Natural killer cell (primary cell): ENCODE results near the gene TM4SF4. TPM values are rescaled to one million over a fixed set of nuclear protein-coding genes. Genes with fewer than 3 reads are reported as not detected.

Experiments used
- ATAC-seq, 3 donors: fragments of 150-1000 bp in 2 of 3; fragments of 200-7000 bp in 1 of 3; cut with Tn5 transposase; 1 replicate in 1 of 3; 2 replicates in 2 of 3; pipeline ENCODE4 v1.10.0; 2021; ENCODE audit warnings: mild to moderate bottlenecking in 2 of 3, moderate library complexity in 2 of 3
- DNase-seq, 2 donors: peaks; one replicate each; pipeline versions ENCODE4 v3.0.0 to v3.0.0-alpha.2; 2013 to 2021; ENCODE audit warnings: mixed read lengths in 1 of 2
- H3K27ac ChIP-seq: one replicate; pipeline ENCODE4 v1.5.1; 2013; ENCODE audit warnings: mild to moderate bottlenecking, low read length
- H3K27me3 ChIP-seq: one replicate; pipeline ENCODE4 v1.6.1; 2013; ENCODE audit warnings: low read length; ENCODE audit not compliant: control insufficient read depth, insufficient read depth
- H3K36me3 ChIP-seq: one replicate; pipeline ENCODE4 v1.6.1; 2013; ENCODE audit warnings: low read length; ENCODE audit not compliant: control insufficient read depth, insufficient read depth
- H3K4me1 ChIP-seq: one replicate; pipeline ENCODE4 v1.6.1; 2013; ENCODE audit warnings: low read length; ENCODE audit not compliant: control insufficient read depth, insufficient read depth
- H3K4me3 ChIP-seq: one replicate; pipeline ENCODE4 v1.5.1; 2013; ENCODE audit warnings: low read length
- H3K9me3 ChIP-seq: one replicate; pipeline ENCODE4 v1.6.1; 2013; ENCODE audit warnings: low read length; ENCODE audit not compliant: control insufficient read depth, insufficient read depth
- H3K27ac Mint-ChIP-seq, 2 donors: one replicate each; pipeline ENCODE4 v1.8.0; 2022; ENCODE audit warnings: mild to moderate bottlenecking in 2 of 2, mixed read lengths in 2 of 2, moderate library complexity in 1 of 2
- H3K27me3 Mint-ChIP-seq, 2 donors: one replicate each; pipeline ENCODE4 v1.8.0; 2022; ENCODE audit warnings: low read depth in 2 of 2, mixed read lengths in 2 of 2
- H3K36me3 Mint-ChIP-seq: one replicate; pipeline ENCODE4 v1.8.0; 2022; ENCODE audit warnings: mixed read lengths
- H3K4me1 Mint-ChIP-seq, 2 donors: one replicate each; pipeline ENCODE4 v1.8.0; 2022; ENCODE audit warnings: mixed read lengths in 2 of 2
- H3K4me3 Mint-ChIP-seq: one replicate; pipeline ENCODE4 v1.8.0; 2022; ENCODE audit warnings: mild to moderate bottlenecking, moderate library complexity, mixed read lengths
- H3K9me3 Mint-ChIP-seq, 2 donors: one replicate each; pipeline ENCODE4 v1.8.0; 2022; ENCODE audit warnings: mixed read lengths in 2 of 2
- WGBS: methylation state at CpG from one replicate; pipeline ENCODE4 v1.1.7; 2013; ENCODE audit warnings: missing lambda C conversion rate; ENCODE audit not compliant: insufficient coverage; 5-methylcytosine and 5-hydroxymethylcytosine counted together
- intact Hi-C: fragments of 100-400 bp; cut with micrococcal nuclease; formaldehyde crosslinking; loops from one replicate; pipeline ENCODE4 v1.14.2; 2022
- total RNA-seq, 4 donors: library from RNA; stranded (reverse); fragments of 120-200 nt in 1 of 4; gene quantifications; one replicate each; pipeline versions ENCODE4 v1.2.3 to v1.2.4, GENCODE V29; 2013 to 2022
- TF ChIP-seq, protein P1 (sequence below): fragments of 200-600 bp; IDR thresholded peaks from one replicate; pipeline ENCODE4 v1.8.0; 2022; ENCODE audit warnings: antibody characterized with exemption

The TM4SF4 gene
- total RNA-seq, 3 donors from 2014 or later (not counting 1 experiment from before 2014, with no cell fraction given): not detected

- H3K9me3 Mint-ChIP-seq: peaks cover 2 to 3% of the 10 kb centered on the region in 2 donors
- 21% methylated on average over 1 of the region's 1 CpG for WGBS
- peak overlapping the region; percentile 52 for H3K4me3 Mint-ChIP-seq
- H3K27me3 Mint-ChIP-seq: no peaks in the 10 kb centered on the region
- DNase-seq (no peak), ATAC-seq (peak; percentile 80 to 96 (median 87))
- H3K4me3 ChIP-seq: no peak overlapping the region
- peaks cover 31 to 39% of the 10 kb centered on the region in 2 donors for H3K4me1 Mint-ChIP-seq
- peaks cover 8% of the 10 kb centered on the region for H3K9me3 ChIP-seq
- H3K27ac ChIP-seq: peak overlapping the region; percentile 13
- H3K27me3 ChIP-seq: no peaks in the 10 kb centered on the region
- peak overlapping the region; percentile 75 to 92 for H3K27ac Mint-ChIP-seq
- intact Hi-C loops: no loop called here
- peaks cover 4% of the 10 kb centered on the region for H3K4me1 ChIP-seq
- no peaks in the 10 kb centered on the region for H3K36me3 ChIP-seq
- peaks cover 10% of the 10 kb centered on the region for H3K36me3 Mint-ChIP-seq
- TF ChIP-seq, protein P1, sequence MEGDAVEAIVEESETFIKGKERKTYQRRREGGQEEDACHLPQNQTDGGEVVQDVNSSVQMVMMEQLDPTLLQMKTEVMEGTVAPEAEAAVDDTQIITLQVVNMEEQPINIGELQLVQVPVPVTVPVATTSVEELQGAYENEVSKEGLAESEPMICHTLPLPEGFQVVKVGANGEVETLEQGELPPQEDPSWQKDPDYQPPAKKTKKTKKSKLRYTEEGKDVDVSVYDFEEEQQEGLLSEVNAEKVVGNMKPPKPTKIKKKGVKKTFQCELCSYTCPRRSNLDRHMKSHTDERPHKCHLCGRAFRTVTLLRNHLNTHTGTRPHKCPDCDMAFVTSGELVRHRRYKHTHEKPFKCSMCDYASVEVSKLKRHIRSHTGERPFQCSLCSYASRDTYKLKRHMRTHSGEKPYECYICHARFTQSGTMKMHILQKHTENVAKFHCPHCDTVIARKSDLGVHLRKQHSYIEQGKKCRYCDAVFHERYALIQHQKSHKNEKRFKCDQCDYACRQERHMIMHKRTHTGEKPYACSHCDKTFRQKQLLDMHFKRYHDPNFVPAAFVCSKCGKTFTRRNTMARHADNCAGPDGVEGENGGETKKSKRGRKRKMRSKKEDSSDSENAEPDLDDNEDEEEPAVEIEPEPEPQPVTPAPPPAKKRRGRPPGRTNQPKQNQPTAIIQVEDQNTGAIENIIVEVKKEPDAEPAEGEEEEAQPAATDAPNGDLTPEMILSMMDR: no peak
Observed at GRCh38 chr3:149455989-149456388, 18.5 kb upstream of the TM4SF4 start.

DNA sequence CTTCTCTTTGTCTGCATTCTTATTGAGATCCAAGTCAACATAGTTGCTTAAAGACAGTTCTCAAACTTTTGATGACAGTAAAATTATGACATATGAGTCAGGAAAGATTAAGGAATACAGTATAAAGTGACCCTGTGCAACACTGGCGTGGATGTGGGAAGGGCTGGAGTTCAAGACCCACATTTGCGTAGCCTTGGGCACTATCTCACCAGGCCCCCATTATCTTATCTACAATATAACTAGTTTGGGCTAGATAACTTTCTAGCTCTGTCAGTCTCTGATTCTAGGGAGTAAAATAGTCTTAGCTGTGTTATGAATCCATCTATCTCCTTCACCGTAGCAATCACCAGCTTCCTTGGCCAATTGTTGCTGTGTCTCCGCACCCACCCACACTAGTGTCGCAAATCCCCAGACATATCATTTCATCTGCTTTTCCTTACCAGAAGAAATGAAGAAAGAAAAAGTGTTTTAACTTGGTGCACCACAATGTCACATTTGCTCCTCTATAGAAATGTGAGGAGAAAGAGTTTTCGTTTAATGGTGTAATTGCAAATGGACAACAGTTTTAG is 14.9 kb upstream of the TM4SF4 start:
- Histone ChIP-seq H3K36me3 (no peaks in the 10 kb centered on the region), H3K4me1 (peaks cover 3% of the 10 kb centered on the region), H3K4me3 (no peak overlapping the region), H3K27ac (no peak overlapping the region), H3K9me3 (no peaks in the 10 kb centered on the region), H3K27me3 (no peaks in the 10 kb centered on the region)
- WGBS: 61% methylated on average over 4 of the region's 6 CpGs
- Mint-ChIP-seq H3K27ac (peak overlapping the region in 1 of 2 donors; percentile 36), H3K4me1 (peaks cover 31 to 33% of the 10 kb centered on the region in 2 donors), H3K4me3 (no peak overlapping the region), H3K27me3 (no peaks in the 10 kb centered on the region), H3K9me3 (no peaks in the 10 kb centered on the region), H3K36me3 (no peaks in the 10 kb centered on the region)
- no peak for ATAC-seq
- TF ChIP-seq, protein P1: no peak
- intact Hi-C loops: no loop called here
- DNase-seq: no peak

DNA sequence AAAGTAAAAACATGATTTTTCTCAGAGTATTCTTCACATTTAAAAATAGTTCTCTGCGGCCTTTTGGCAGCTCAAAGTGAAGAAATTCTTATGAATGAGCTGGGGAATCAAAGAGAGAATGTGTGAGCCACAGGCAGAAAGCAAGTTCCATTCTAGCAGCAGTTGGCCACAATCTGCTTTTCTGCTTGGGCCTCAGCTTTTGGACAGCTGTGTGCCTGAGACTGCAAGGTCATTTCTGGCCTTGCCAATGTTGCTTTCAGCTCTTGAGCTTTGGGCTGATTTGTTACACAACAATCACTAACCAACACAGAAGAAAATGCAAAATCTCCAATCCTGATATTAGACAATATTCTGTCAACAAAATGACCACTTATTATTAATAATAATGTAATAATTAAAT is 14.4 kb upstream of the TM4SF4 start:
- H3K4me1 ChIP-seq: no peaks in the 10 kb centered on the region
- no peaks in the 10 kb centered on the region for H3K27me3 ChIP-seq
- no peaks in the 10 kb centered on the region for H3K9me3 ChIP-seq
- ATAC-seq (no peak), DNase-seq (no peak)
- no peaks in the 10 kb centered on the region for H3K9me3 Mint-ChIP-seq
- H3K27ac ChIP-seq: no peak overlapping the region
- H3K4me1 Mint-ChIP-seq: peaks cover 26 to 28% of the 10 kb centered on the region in 2 donors
- no peaks in the 10 kb centered on the region for H3K36me3 Mint-ChIP-seq
- no peak overlapping the region for H3K4me3 Mint-ChIP-seq
- H3K36me3 ChIP-seq: no peaks in the 10 kb centered on the region
- intact Hi-C loops: no loop called here
- H3K27ac Mint-ChIP-seq: peak overlapping the region in 1 of 2 donors; percentile 36
- TF ChIP-seq, protein P1: no peak
- WGBS: 42% methylated on average over 1 of the region's 1 CpG
- H3K27me3 Mint-ChIP-seq: no peaks in the 10 kb centered on the region
- H3K4me3 ChIP-seq: no peak overlapping the region

DNA sequence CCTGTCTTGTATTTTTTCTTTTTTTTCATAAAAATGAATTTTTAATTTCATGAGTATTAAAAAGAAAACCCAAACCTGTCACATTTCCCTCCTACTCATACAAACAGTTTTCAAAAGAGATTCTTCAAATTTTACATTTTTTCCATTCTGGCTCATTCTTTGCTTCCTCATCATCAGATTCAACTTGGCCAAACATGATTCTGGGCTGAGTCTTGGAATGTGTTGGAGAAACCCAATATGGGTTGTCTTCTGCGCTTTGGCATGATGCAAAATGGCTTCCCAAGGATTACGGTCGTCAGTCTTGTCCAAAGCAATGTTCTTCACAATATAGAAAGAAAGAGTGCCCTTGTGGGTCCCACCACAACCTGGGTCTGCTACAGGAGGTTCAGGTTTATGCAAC is 12.4 kb upstream of the TM4SF4 start:
- intact Hi-C loops: no loop called here
- H3K9me3 Mint-ChIP-seq: no peaks in the 10 kb centered on the region
- DNase-seq (no peak), ATAC-seq (no peak)
- peaks cover 6 to 10% of the 10 kb centered on the region in 2 donors for H3K4me1 Mint-ChIP-seq
- Histone ChIP-seq H3K4me3 (no peak overlapping the region), H3K9me3 (no peaks in the 10 kb centered on the region), H3K27ac (no peak overlapping the region), H3K27me3 (no peaks in the 10 kb centered on the region), H3K4me1 (no peaks in the 10 kb centered on the region), H3K36me3 (no peaks in the 10 kb centered on the region)
- TF ChIP-seq, protein P1: no peak
- no peaks in the 10 kb centered on the region for H3K36me3 Mint-ChIP-seq
- no peaks in the 10 kb centered on the region for H3K27me3 Mint-ChIP-seq
- H3K27ac Mint-ChIP-seq: no peak overlapping the region
- WGBS: 87% methylated on average over 3 of the region's 3 CpGs
- no peak overlapping the region for H3K4me3 Mint-ChIP-seq
